ENCODE results near the gene GMDS.

The GMDS gene

DNA sequence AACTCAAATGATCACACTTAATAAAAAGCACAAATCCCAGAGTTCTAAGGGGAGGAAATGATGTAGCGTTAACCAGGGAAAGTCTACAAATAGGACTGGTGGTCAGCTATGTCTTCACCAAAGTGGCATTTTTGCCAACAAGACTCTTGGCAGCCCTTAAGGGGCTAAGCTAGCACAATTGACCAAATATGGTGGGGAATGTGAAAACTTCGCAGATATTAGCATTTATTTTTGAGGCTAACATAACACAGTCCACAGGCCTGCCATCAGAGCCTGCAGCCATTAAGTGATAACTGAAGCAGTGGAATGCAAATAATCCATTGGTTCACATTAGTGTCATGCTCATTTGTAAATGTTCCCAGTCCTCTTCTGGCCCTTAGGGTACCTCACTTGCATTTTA is 361.1 kb downstream of the GMDS start:
- DNase-seq: no peak

DNA sequence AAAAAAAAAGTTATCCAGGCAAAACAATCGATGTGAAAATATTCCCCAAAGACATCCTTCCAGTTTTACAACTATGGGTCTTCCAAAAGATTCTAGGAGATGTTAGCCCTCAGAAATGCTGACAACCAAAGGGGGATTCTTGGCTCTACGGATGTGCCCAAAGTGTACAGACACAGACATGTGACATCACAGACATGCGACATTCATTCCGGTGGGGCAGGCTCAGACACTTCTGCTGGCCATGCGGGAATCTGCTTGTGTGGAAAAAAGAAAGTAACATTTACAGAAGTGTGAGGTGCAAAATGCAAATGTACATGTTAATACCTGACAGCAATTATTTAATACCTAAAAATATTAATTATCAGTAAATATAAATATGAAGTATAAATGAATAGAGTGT is 367.1 kb downstream of the GMDS start:
- DNase-seq: no peak

DNA sequence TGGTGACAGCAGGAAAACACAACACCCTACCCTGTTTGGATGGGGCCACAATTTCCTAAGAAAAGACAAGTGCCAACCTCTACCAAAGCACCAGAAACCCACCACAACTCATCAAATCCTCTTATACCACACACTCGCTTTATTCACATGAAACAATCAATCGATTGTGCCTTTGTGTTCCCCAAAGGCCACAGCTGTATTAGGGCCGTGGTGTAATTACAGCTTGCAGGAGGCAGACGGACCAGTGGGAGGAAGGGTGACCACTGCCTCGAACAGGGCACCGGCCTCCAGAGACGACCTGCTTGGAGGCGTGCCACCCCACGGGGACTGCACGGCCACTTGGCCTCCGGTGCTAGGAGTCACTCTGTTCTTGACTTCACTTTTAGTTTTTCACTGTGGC is 371.6 kb downstream of the GMDS start:
- no peak for DNase-seq

DNA sequence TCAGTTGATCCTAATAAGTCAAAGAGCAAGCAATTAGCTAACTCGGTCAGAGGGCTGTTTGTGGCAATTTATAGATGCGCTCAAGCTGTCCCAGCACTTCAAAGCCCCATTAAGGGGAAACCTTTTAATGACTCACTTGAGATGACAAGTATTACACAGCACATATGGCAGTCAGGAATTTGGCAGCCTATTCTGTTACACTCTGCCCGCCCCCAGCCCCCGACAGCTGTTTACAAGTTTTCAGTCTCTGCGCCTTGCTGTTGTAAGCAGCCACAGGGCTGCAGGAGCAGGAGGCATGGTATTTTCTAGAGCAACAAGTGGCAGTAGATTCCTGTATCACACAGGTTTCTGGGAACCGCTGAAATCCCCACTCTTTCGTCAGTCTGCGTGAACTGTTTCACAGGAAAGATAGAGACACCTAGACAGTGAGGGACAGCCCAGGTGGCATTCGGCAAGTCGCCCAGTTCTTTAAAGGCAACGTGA is 372.7 kb downstream of the GMDS start:
- DNase-seq: no peak

DNA sequence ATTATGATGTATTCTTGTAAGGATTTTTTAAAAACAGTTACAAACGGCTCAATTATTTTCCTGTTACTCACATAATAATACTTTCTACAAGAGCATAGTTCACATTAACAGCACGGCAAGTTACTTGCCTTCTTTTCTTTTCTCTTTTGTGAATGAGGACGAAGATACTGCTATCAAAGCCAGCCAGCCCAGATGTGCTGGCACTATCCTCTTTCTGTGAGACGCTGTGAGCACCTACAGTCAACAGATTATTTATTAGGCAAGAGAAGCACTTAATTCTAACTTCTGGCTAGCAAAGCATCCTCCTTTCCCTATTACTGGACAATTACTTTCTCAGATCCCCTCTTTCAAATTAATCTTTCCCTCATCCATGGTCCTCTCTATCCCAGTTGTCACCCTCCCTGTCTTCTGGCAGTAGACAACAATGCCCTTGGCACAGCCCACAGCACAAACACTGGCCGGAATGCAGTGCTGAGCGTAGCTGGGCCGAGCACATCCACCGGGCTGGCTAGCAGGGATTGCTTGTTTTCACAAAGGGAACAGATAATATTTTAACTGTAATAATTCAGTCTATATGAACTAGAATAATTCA is 373.6 kb downstream of the GMDS start:
- no peak for DNase-seq

DNA sequence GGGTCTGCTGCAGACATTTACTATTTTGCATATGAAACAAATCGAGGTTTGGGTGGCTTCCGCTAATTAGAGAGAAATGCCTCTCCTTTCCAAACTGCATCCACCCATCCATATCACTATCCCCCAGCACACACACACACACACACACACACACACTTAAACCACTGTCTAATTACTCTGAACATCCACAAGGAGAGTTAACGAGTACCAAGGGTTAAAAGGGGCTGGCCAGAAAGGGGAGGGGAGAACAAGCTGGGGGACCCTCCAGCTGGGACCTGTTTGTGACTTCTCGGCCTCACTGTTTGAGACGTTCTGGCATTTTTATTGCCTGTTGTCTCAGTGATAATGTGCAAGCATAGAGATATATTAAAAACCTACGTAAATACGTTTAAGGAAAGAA is 374.5 kb downstream of the GMDS start:
- DNase-seq: no peak

DNA sequence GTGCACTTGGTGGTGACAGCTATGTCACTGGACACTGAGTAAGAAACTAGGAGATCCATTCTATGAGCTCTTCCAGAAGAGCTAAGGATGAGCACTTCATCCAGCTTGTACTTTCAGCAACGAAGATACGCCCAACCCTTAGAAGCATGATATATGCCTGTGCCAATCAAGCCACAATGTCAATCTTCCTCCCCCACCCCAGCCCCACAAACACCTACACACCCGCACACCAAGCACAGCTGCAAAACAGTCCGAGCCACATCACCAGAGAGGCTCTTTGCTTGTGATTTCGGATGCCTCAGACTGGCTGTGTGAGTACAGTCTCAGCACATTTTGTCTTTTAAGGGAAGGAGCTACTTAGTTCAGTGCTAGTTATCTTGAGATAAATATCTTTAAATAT is 375.2 kb downstream of the GMDS start:
- DNase-seq: no peak

DNA sequence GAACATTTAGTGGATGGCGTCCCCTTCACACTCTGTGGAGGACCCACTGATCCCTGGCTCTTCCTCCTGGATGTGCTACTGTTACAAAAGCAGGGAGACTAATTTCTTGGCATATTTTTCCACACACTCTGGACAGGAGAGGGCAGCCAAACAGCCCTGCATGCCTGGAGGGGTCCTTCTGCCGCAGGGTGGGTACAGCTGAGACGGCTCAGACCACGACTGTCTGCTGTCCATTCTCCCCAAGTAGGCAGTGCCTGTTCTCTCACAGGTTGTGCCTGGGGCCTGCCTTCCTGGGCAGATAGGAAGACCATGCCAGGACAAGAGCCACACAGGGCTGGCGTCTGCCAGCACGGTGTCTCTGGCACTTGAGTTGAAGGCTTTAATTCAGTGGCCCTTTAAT is 375.6 kb downstream of the GMDS start:
- no peak for DNase-seq

DNA sequence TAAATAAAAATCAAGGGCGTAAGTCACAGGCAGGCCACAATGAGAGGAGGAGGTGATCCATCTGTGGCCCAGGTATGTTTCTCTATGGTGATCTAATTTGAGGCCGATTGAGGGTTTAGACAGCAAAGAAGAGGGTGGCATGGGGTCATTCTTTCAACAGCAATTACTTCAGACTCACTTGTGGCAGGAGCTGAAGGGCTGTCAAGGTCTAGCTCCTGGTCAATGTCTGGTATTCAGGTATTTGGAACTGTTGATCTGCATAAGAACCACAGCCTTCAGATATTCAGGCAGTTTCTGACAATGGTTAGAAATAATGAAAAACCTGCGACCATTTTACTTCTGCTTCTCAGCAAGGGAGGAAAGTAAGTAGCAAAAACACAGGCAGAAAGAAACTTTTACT is 376.1 kb downstream of the GMDS start:
- no peak for DNase-seq

DNA sequence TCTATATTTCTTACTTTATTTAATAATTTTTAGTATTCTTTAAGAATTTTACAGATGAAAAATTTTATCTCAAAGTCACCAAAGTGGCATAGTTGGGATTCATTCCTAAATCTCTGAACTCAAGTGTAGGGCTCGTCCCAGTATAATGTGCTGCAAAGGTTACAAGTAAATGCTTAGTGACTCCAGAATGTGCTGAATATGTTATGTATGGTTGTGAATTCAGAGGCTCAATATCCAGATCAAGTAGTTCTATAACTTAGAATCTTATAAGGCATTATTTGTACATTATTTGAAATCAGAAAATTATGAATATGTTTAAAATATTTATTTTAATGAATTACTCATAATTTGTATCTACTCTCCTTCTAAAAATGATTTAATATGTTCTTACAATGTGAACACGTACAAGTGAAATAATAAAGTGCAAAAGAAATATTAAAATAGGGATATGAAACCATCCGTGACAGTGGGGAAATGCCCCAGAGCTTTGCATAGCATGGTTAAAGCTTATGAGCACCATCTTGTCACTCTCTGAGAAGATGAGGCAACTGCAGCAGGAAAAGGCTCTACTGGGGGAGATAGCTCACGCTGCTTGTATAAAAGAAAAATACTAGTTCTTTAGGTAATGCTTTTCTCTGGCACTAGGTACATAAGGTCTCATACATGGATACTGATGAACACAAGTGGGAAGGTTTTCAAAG is 376.7 kb downstream of the GMDS start:
- no peak for DNase-seq

DNA sequence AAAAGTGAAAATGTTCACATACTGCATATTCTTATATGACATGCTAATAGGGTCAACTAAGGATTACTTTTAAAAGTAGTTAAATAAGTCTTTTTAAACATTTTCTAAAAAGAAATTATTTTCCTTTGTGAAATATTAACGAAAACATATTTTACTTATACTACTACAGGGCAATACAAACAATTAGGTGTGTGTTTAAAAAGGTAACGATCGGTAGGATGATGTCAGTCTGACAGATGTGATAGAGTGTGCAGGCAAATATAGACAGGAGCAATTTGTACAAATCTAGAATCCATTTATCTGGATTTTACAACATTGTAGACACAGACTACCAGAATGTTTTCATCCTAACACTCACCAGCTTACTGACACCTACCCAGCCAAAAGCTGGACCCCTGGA is 378.2 kb downstream of the GMDS start:
- DNase-seq: no peak

DNA sequence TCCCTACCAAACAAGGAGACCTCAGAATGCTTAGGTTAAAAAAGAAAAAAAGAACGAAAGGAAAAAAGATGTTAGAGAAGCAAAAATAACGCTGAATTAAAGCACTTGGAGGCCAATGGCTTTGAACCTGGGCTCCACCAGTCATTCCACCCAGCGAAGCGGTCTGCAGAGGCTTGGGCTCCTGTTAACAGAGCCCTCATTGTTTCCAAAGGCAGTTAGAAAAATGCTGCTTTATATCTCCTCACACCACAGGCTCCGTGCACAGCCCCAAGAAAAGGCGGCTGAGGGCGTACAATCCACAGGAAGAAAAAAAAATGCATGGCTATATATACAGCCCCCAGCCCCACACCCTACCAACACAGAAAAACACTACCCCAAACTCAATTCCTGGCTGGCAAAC is 379.8 kb downstream of the GMDS start:
- DNase-seq: no peak

DNA sequence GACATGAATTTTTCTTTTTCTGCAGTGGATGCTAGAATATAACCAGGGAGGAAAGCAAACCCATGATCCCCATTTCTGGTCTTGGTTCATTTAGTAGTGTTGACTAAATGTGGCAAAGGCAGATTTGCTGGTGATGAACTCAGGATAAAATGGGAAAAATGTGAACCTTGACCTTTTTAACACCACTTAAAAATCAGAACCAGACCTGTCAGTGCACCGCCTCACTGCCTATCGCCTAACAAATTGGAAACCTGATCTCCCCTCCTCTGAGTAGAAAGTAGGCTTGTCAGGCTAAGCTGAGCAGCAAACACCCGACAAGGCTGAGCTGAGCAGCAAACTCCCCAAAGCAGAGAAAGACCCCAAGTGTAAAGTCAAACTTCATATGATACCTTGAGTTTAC is 380.9 kb downstream of the GMDS start:
- DNase-seq: no peak

DNA sequence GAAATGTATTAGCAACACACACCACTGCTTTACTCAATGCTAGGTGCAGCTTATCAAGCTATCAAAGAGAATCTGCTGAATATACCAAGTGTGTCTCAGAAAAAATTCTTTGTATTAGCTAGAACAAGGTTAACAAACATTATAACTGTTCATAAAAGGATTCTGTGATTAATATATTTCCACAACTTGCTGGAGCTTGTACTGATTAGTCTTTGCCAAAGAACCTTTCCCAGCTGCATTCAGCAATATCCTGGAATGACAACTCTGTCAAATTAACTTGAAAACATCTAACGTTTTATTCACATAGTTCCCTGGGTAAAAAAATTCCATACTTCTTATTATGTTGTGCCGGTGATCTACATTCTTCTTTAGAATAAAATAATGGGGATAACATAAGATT is 383.0 kb downstream of the GMDS start:
- DNase-seq: no peak

DNA sequence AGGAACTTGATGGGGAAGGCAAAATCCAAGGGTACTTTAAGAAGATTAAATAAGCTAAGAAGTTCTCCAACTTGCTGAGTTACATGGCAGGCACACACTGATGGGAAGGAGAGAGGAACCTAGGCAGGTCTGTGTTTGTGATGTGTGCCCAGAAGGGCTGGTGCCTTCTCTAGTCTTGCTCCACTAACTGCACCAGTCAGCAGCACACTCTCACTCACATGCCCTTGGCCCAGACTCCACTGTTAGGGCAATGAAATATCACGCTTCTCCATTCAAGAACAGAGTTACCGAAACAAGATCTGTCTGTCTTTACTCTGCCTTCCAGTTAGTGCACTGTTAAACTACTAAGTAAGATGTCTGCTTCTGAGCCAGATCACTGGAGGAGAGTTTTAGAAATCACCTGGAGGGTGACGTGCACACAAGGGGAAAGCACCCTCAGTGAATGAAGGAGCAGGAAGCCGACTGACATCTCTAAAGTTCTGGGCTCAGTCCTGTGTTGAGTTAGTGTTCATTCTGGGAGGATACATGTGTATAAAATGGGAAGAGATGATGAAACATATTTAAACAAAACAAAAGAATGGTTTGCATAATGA is 384.6 kb downstream of the GMDS start:
- DNase-seq: no peak

DNA sequence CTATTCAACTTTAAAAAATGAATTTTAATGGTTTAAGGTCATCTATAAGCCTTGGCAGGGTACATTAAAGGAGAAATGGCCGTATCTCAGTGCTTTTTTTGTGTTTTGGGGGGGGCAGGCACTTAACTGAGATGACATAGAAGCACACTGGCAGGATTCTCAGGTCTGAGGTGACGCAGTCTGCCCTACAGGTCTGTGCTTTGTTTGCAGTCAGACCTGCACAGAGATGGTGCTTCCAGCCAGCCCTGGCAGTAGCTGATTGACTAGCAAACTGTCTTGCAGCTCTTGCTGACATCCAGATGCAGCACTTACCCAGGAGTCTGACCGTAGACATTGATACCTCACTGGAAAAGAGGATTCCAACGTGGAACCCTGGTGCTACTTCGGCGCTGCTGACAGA is 386.5 kb downstream of the GMDS start:
- no peak for DNase-seq

DNA sequence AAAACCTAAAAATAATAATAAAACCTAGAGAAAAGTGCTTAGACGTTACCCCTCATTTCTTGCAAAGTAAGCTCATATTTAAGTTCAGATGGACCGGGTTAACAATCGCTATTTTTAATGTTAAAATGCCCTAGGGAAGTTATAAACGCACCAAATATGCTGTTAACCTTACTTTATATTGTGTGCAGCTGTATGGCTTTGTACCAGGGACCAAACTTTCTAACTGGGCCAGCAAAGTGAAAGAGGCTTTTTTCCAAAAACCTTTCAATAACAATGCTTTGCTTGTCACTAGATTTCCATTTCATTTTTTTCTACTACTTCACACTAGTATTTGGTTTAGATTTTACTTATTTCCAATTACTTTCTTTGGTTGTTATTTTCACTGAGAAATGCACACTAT is 387.2 kb downstream of the GMDS start:
- no peak for DNase-seq

DNA sequence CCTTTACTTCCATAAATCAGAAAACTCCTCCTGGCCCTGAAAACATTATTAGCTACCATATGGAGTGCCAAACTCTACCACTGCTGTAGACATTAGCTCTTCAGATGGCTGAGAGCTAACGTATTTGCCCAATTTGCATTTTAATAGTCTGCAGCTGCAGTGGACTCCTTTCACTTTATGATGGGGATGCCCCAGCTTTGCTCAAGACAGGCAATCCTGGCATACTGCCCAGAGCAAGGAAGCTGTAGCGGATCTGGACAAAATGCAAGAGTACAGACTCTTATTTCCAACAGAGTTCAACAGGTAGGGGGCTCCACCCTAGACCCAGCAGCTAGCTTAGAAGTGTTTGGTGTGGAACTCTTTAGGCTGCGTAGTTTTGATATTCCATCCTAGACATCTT is 389.0 kb downstream of the GMDS start:
- DNase-seq: no peak

DNA sequence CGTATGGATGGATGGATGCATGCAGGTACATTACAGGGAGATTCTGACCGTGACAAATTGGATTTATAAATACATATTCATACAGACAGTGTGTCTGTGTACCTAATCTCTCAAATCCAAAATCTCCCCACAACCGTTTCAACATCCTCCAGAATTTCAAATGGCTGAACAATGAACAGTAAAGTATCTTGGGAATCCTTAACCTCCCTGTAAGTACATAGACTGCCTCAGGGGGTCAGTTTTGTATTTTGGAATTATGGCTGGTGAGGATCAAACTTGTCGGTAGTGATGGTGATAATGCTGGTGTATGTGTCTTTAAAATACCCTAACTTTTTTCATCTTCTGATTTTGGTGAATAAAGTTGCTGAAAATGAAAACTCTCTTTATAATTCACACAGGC is 389.5 kb downstream of the GMDS start:
- no peak for DNase-seq

DNA sequence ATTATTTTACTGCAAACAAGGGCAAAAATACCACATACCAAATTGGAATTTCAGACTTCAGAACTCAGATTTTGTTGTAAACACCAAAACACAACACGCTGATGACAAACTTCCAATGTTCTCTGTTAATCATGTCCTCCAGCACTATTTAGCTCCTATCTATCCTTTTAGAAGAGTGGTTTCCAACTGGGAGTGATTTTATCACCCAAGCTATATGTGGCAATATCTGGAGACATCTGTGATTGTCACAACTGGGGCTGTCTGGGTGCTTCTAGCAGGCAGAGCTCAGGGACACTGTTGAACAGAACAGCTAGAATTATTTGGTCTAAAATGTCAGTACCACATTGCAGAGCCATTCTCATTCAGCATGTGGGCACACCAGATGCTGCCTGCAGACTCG is 391.1 kb downstream of the GMDS start:
- DNase-seq: no peak

DNA sequence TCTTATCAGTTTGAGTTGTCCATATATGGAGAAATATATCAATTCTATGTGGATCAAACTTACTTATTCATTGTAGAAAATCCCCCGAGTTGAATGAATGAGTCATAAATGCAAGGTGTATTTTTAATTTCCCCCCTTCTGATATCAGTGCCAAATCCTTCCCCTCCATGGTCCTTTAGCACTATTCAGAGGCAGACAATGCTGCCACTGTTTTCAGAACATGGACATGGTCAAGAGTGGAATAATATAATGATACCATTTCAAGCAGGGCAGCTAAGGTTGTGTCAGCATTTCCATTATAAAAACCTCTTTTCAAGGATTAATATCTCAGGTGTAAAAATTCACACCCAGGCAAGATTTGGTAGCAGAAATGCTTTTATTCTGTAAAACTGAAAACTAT is 391.6 kb downstream of the GMDS start:
- no peak for DNase-seq

DNA sequence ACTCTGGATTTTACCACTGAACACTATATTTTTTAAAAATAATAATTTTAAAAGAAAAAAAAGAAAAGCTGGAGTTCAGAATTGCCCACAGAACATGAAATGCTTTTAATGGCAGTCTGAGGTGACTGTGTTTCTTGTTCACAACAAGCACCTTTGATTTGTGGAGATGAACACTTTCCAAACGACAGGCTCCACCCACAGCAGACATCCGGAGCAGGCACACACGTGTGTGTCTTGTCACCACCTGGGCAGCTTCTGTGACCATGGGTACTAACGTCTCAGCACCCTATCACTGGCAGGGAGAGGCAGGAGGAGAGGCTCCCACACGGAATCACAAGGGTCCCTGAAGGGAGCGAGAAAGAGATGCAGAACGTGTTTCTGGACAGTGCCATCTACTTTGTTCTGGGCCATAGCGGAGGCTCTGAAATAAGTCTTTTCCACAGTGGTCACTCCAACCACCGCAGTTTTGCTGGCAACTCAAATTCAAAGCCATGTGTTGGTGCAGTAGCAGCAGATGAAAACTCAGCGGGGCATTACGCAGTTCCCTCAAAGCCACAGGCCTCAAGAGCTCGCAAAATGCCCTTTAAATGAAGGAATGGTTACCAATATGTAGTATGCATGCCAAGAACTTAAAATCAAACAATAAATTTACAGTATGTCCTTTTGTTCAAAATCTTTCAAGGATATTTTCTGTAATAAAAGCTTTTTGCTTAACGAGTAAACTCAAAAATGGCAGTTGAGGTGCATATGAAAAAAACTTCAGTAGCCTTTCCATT is 393.5 kb downstream of the GMDS start:
- DNase-seq: no peak

DNA sequence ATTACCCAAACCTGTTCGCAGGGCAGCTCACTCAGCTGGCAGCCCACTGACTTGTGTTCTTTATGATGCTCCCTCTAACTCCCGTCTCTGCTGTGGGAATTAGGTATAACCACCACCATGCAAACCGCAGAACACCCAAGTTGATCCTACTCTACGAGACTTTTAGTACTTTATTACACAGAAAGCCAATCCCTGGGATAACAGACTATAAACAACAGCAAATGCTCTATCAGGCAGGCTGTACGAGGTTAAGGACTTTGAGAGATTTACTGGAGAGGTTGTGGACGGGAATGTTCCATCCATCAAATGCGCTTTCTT is 394.6 kb downstream of the GMDS start:
- DNase-seq: no peak

Measured in activated CD4-positive, CD25-positive, alpha-beta regulatory T cell (primary cell).